Measurements from ENCODE around the gene LRMDA.

The LRMDA gene

DNA sequence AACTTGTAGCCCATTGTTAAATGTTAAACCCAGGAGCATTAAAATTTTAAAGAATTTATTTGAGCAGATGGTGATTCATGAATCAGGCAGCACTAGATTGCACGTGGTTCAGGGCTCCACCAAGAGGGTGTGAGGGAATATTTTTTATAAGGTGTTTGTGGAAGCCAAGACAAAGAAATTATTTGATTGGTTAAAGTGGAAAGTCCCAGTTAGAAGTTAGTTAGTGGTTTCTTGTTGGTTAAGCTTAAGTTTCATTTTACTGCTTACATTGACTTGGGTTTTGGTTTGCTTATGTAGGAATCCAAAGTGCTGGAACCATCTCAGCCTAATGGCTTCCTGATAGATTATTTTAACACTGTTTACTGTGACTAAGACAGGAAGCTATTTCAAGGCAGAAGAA, 906.2 kb downstream of the LRMDA start:
- TF ChIP-seq, protein P1, sequence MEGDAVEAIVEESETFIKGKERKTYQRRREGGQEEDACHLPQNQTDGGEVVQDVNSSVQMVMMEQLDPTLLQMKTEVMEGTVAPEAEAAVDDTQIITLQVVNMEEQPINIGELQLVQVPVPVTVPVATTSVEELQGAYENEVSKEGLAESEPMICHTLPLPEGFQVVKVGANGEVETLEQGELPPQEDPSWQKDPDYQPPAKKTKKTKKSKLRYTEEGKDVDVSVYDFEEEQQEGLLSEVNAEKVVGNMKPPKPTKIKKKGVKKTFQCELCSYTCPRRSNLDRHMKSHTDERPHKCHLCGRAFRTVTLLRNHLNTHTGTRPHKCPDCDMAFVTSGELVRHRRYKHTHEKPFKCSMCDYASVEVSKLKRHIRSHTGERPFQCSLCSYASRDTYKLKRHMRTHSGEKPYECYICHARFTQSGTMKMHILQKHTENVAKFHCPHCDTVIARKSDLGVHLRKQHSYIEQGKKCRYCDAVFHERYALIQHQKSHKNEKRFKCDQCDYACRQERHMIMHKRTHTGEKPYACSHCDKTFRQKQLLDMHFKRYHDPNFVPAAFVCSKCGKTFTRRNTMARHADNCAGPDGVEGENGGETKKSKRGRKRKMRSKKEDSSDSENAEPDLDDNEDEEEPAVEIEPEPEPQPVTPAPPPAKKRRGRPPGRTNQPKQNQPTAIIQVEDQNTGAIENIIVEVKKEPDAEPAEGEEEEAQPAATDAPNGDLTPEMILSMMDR (conservative IDR thresholded peaks at IDR 0.05; ENCODE audit: low read length), result no peak
- DNase-seq (ENCODE audit: low read depth), result peak; percentile 66

DNA sequence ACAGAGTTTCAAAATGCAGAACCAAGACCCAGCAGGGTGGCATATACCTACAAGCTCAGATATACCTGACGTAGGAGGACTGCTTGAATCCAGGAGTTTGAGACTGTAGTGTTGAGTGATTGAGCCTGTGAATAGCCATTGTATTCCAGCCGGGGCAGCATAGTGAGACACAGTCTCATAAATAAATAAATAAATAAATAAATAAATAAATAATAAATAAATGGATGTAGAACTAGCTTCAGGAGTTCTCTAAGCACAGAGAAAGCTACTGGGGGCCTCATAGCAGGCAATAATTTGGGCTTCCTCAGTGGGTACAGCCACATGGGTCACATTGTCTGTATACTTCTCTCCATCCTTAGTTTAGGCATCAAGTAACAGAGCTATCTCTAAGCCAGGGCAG, 906.8 kb downstream of the LRMDA start:
- TF ChIP-seq, protein P1 (conservative IDR thresholded peaks at IDR 0.05; ENCODE audit: low read length), result no peak
- H3K4me3 ChIP-seq (ENCODE audit: low read length), result no peak overlapping the region
- DNase-seq (ENCODE audit: low read depth), result no peak

More for the DNA sequence above, 906.2 kb downstream of the LRMDA start:
- H3K4me3 ChIP-seq (ENCODE audit: low read length), result no peak overlapping the region

DNA sequence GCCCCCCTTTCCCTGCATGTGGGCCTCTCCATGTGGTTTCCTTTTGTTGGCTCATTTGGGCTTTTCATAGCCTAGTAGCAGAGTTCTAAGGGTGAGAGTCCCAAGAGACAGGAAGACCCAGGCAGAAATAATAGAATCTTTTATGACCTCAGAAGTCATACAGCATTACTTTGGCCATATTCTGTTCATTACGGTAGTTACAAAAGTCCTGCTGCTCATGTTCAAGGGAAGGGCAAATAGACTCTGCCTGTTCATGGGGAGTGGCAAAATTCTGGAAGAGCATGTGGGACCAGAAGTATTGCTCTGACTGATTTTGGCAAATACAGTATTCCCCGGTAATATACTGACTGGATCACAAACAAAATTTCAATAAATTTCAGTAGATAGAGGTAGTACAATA, 910.3 kb downstream of the LRMDA start:
- TF ChIP-seq, protein P1 (conservative IDR thresholded peaks at IDR 0.05; ENCODE audit: low read length), result no peak

GRCh38 chr10:76342996-76343395, 911.6 kb downstream of the LRMDA start:
- TF ChIP-seq, protein P1 (conservative IDR thresholded peaks at IDR 0.05; ENCODE audit: low read length), result no peak
- no peak for DNase-seq (ENCODE audit: low read depth)
- H3K4me3 ChIP-seq (ENCODE audit: low read length), result no peak overlapping the region

More for the DNA sequence above, 910.3 kb downstream of the LRMDA start:
- no peak overlapping the region for H3K4me3 ChIP-seq (ENCODE audit: low read length)
- no peak for DNase-seq (ENCODE audit: low read depth)

DNA sequence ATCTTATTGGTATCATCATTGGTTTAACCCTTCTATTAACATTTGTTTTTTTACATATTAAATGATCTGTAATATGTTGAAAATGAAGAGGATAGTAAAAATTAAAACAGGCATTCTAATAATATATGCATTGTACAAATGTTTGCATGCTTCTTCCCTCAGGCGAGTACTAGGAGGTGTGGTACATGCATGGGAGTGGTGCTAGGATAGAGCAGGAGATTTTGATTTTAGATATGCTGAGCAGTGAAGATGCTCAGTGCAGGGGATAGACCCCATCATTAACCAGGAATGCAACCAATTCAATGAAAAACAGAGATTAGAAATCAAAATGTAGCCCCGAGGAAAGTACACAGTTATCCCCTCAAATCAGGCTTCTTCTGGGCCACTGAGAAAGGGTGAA, 916.4 kb downstream of the LRMDA start:
- no peak overlapping the region for H3K4me3 ChIP-seq (ENCODE audit: low read length)
- DNase-seq (ENCODE audit: low read depth), result no peak
- TF ChIP-seq, protein P1 (conservative IDR thresholded peaks at IDR 0.05; ENCODE audit: low read length), result no peak

DNA sequence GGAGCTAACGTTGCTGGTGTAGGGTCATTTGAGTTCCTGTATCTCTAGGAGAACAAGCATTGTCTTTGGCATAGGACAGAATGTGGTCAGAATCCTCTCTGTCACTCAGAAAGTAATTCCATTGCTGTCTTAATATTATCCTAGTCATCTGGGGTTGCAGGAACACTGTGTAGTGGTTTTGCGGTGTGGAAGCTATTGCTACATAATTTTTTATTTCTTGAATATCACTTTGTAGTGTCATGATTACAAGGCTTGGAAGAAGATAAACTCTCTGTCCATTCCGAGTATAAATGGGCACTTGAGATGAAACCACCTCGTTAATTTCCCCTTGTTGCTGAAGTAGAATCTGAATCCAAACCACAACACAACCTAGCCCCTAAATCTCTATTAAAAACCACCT, 919.2 kb downstream of the LRMDA start:
- no peak overlapping the region for H3K4me3 ChIP-seq (ENCODE audit: low read length)
- TF ChIP-seq, protein P1 (conservative IDR thresholded peaks at IDR 0.05; ENCODE audit: low read length), result no peak
- peak; percentile 62 for DNase-seq (ENCODE audit: low read depth)

- DNase-seq (ENCODE audit: low read depth), result peak; percentile 76
- no peak overlapping the region for H3K4me3 ChIP-seq (ENCODE audit: low read length)
- TF ChIP-seq, protein P1 (conservative IDR thresholded peaks at IDR 0.05; ENCODE audit: low read length), result no peak
Observed at GRCh38 chr10:76352300-76352699, 920.9 kb downstream of the LRMDA start.

Measured in AG10803 (cell line).